ENCODE results near the gene FAM187B.
"Not testable (repeated sequence)": the region's sequence is repeated elsewhere in the genome, so short reads cannot be mapped to it uniquely, and the experiment has no call there.

FAM187B gene

GRCh38 chr19:35223862-35224505 lies 4.6 kb downstream of the FAM187B start:
- no peak overlapping the region for H3K4ac ChIP-seq (ENCODE audit: low read length)
- H2BK15ac ChIP-seq (ENCODE audit: low read length), result no peak overlapping the region
- no peak overlapping the region for H3K4me2 ChIP-seq (ENCODE audit: insufficient read depth, low read length, poor library complexity, severe bottlenecking)
- H3K27me3 ChIP-seq (ENCODE audit: control insufficient read depth in 3 of 3, insufficient read depth in 3 of 3, low read depth in 1 of 3, low read length in 3 of 3), result peaks cover 0 to 3% (median 0%) of the 10 kb centered on the region in 3 experiments
- no peaks in the 10 kb centered on the region for H3K9me3 ChIP-seq (replicated peaks in 1 of 2; ENCODE audit: control insufficient read depth in 2 of 2, insufficient read depth in 1 of 2, low read depth in 1 of 2, low read length in 2 of 2)
- H2BK120ac ChIP-seq (ENCODE audit: low read depth, low read length), result no peak overlapping the region
- no peaks in the 10 kb centered on the region for H3K4me1 ChIP-seq (ENCODE audit: control insufficient read depth in 2 of 2, insufficient read depth in 1 of 2, low read depth in 1 of 2, low read length in 2 of 2)
- H2AFZ ChIP-seq (ENCODE audit: low read length), result no peak overlapping the region
- H2BK5ac ChIP-seq (ENCODE audit: low read length), result no peak overlapping the region
- no peak overlapping the region for H2BK12ac ChIP-seq (ENCODE audit: low read length)
- H3K18ac ChIP-seq (ENCODE audit: low read length), result no peak overlapping the region
- H3K14ac ChIP-seq (ENCODE audit: low read length), result no peak overlapping the region
- no peaks in the 10 kb centered on the region for H3K79me1 ChIP-seq (ENCODE audit: low read depth, low read length)
- H3K23ac ChIP-seq (ENCODE audit: low read depth, low read length, poor library complexity), result peak overlapping the region; percentile 80
- no peak overlapping the region for H4K91ac ChIP-seq (ENCODE audit: low read depth, low read length, poor library complexity)
- no CpG with 5 or more reads among the region's 4 CpGs for WGBS, 2 donors (ENCODE audit: extremely low coverage in 2 of 2, insufficient read length in 2 of 2, insufficient replicate concordance in 1 of 2)
- no peak overlapping the region for H3K27ac ChIP-seq (replicated peaks; ENCODE audit: low read length)
- no peak overlapping the region for H2AK5ac ChIP-seq (ENCODE audit: low read depth, low read length)
- no peak overlapping the region for H3K4me3 ChIP-seq (ENCODE audit: low read length in 2 of 2)
- H4K8ac ChIP-seq (ENCODE audit: low read depth, low read length), result no peak overlapping the region
- no peak overlapping the region for H3K9ac ChIP-seq (ENCODE audit: low read depth, low read length, poor library complexity)
- H3K36me3 ChIP-seq (replicated peaks in 1 of 2; ENCODE audit: control insufficient read depth in 2 of 2, insufficient read depth in 2 of 2, low read length in 2 of 2), result no peaks in the 10 kb centered on the region
- DNase-seq (ENCODE audit: low spot score), result no peak

- no peak overlapping the region for H3K23ac ChIP-seq (ENCODE audit: low read depth, low read length, poor library complexity)
- H3K9me3 ChIP-seq (replicated peaks in 1 of 2; ENCODE audit: control insufficient read depth in 2 of 2, insufficient read depth in 1 of 2, low read depth in 1 of 2, low read length in 2 of 2), result no peaks in the 10 kb centered on the region
- no peak overlapping the region for H2BK120ac ChIP-seq (ENCODE audit: low read depth, low read length)
- H2AFZ ChIP-seq (ENCODE audit: low read length), result no peak overlapping the region
- H3K4me1 ChIP-seq (ENCODE audit: control insufficient read depth in 2 of 2, insufficient read depth in 1 of 2, low read depth in 1 of 2, low read length in 2 of 2), result no peaks in the 10 kb centered on the region
- no CpG with 5 or more reads among the region's 6 CpGs for WGBS, 2 donors (ENCODE audit: extremely low coverage in 2 of 2, insufficient read length in 2 of 2, insufficient replicate concordance in 1 of 2)
- DNase-seq (ENCODE audit: low spot score), result no peak
- H3K4ac ChIP-seq (ENCODE audit: low read length), result no peak overlapping the region
- H3K9ac ChIP-seq (ENCODE audit: low read depth, low read length, poor library complexity), result peak overlapping the region; percentile 38
- H2BK5ac ChIP-seq (ENCODE audit: low read length), result no peak overlapping the region
- H3K14ac ChIP-seq (ENCODE audit: low read length), result no peak overlapping the region
- no peaks in the 10 kb centered on the region for H3K79me1 ChIP-seq (ENCODE audit: low read depth, low read length)
- H3K27me3 ChIP-seq (ENCODE audit: control insufficient read depth in 3 of 3, insufficient read depth in 3 of 3, low read depth in 1 of 3, low read length in 3 of 3), result peaks cover 0 to 3% (median 0%) of the 10 kb centered on the region in 3 experiments
- H3K18ac ChIP-seq (ENCODE audit: low read length), result peak overlapping the region; percentile 52
- H4K8ac ChIP-seq (ENCODE audit: low read depth, low read length), result no peak overlapping the region
- no peak overlapping the region for H2BK15ac ChIP-seq (ENCODE audit: low read length)
- H4K91ac ChIP-seq (ENCODE audit: low read depth, low read length, poor library complexity), result no peak overlapping the region
- no peaks in the 10 kb centered on the region for H3K36me3 ChIP-seq (replicated peaks in 1 of 2; ENCODE audit: control insufficient read depth in 2 of 2, insufficient read depth in 2 of 2, low read length in 2 of 2)
- no peak overlapping the region for H3K4me2 ChIP-seq (ENCODE audit: insufficient read depth, low read length, poor library complexity, severe bottlenecking)
- no peak overlapping the region for H3K4me3 ChIP-seq (ENCODE audit: low read length in 2 of 2)
- no peak overlapping the region for H2BK12ac ChIP-seq (ENCODE audit: low read length)
- H3K27ac ChIP-seq (replicated peaks; ENCODE audit: low read length), result no peak overlapping the region
- H2AK5ac ChIP-seq (ENCODE audit: low read depth, low read length), result no peak overlapping the region
Observed at GRCh38 chr19:35223084-35223790, 5.3 kb downstream of the FAM187B start.

GRCh38 chr19:35222373-35223015 lies 6.0 kb downstream of the FAM187B start:
- Histone ChIP-seq H3K4ac (ENCODE audit: low read length) (no peak overlapping the region), H3K9me3 (replicated peaks in 1 of 2; ENCODE audit: control insufficient read depth in 2 of 2, insufficient read depth in 1 of 2, low read depth in 1 of 2, low read length in 2 of 2) (no peaks in the 10 kb centered on the region), H2BK12ac (ENCODE audit: low read length) (no peak overlapping the region), H2BK120ac (ENCODE audit: low read depth, low read length) (no peak overlapping the region), H3K4me3 (ENCODE audit: low read length in 2 of 2) (no peak overlapping the region), H3K9ac (ENCODE audit: low read depth, low read length, poor library complexity) (no peak overlapping the region), H4K91ac (ENCODE audit: low read depth, low read length, poor library complexity) (no peak overlapping the region), H4K8ac (ENCODE audit: low read depth, low read length) (no peak overlapping the region), H3K23ac (ENCODE audit: low read depth, low read length, poor library complexity) (no peak overlapping the region), H2AFZ (ENCODE audit: low read length) (no peak overlapping the region), H3K4me1 (ENCODE audit: control insufficient read depth in 2 of 2, insufficient read depth in 1 of 2, low read depth in 1 of 2, low read length in 2 of 2) (no peaks in the 10 kb centered on the region), H3K36me3 (replicated peaks in 1 of 2; ENCODE audit: control insufficient read depth in 2 of 2, insufficient read depth in 2 of 2, low read length in 2 of 2) (no peaks in the 10 kb centered on the region), H2AK5ac (ENCODE audit: low read depth, low read length) (no peak overlapping the region), H2BK15ac (ENCODE audit: low read length) (no peak overlapping the region), H3K27ac (replicated peaks; ENCODE audit: low read length) (no peak overlapping the region), H3K4me2 (ENCODE audit: insufficient read depth, low read length, poor library complexity, severe bottlenecking) (no peak overlapping the region), H3K14ac (ENCODE audit: low read length) (no peak overlapping the region), H3K27me3 (ENCODE audit: control insufficient read depth in 3 of 3, insufficient read depth in 3 of 3, low read depth in 1 of 3, low read length in 3 of 3) (peaks cover 0 to 3% (median 0%) of the 10 kb centered on the region in 3 experiments), H3K79me1 (ENCODE audit: low read depth, low read length) (no peaks in the 10 kb centered on the region), H3K18ac (ENCODE audit: low read length) (no peak overlapping the region), H2BK5ac (ENCODE audit: low read length) (no peak overlapping the region)
- WGBS, 2 donors (ENCODE audit: extremely low coverage in 2 of 2, insufficient read length in 2 of 2, insufficient replicate concordance in 1 of 2), result no CpG with 5 or more reads among the region's 7 CpGs
- no peak for DNase-seq (ENCODE audit: low spot score)

GRCh38 chr19:35220973-35221590 lies 7.5 kb downstream of the FAM187B start:
- not testable (repeated sequence) for H4K91ac ChIP-seq (ENCODE audit: low read depth, low read length, poor library complexity); H3K4me3 ChIP-seq (ENCODE audit: low read length in 2 of 2); H3K9me3 ChIP-seq (replicated peaks in 1 of 2; ENCODE audit: control insufficient read depth in 2 of 2, insufficient read depth in 1 of 2, low read depth in 1 of 2, low read length in 2 of 2); H3K79me1 ChIP-seq (ENCODE audit: low read depth, low read length); H2BK15ac ChIP-seq (ENCODE audit: low read length); H2AFZ ChIP-seq (ENCODE audit: low read length); H3K27ac ChIP-seq (replicated peaks; ENCODE audit: low read length); H3K36me3 ChIP-seq (replicated peaks in 1 of 2; ENCODE audit: control insufficient read depth in 2 of 2, insufficient read depth in 2 of 2, low read length in 2 of 2); H3K27me3 ChIP-seq (ENCODE audit: control insufficient read depth in 3 of 3, insufficient read depth in 3 of 3, low read depth in 1 of 3, low read length in 3 of 3); H3K18ac ChIP-seq (ENCODE audit: low read length); H3K14ac ChIP-seq (ENCODE audit: low read length); H4K8ac ChIP-seq (ENCODE audit: low read depth, low read length); H3K4me2 ChIP-seq (ENCODE audit: insufficient read depth, low read length, poor library complexity, severe bottlenecking); H3K9ac ChIP-seq (ENCODE audit: low read depth, low read length, poor library complexity); H2BK12ac ChIP-seq (ENCODE audit: low read length); H2AK5ac ChIP-seq (ENCODE audit: low read depth, low read length); H2BK5ac ChIP-seq (ENCODE audit: low read length); H2BK120ac ChIP-seq (ENCODE audit: low read depth, low read length); H3K23ac ChIP-seq (ENCODE audit: low read depth, low read length, poor library complexity); H3K4me1 ChIP-seq (ENCODE audit: control insufficient read depth in 2 of 2, insufficient read depth in 1 of 2, low read depth in 1 of 2, low read length in 2 of 2); DNase-seq (ENCODE audit: low spot score); H3K4ac ChIP-seq (ENCODE audit: low read length)
- WGBS, 2 donors (ENCODE audit: extremely low coverage in 2 of 2, insufficient read length in 2 of 2, insufficient replicate concordance in 1 of 2), result no CpG with 5 or more reads among the region's 4 CpGs
